Neural cell (in vitro differentiated cells): ENCODE measurements around the gene ZSCAN32. TPM values are rescaled to one million over a fixed set of nuclear protein-coding genes. Genes with fewer than 3 reads are reported as not detected.

ENCODE experiments used
- H2AFZ ChIP-seq: fragments of 200-600, 300-800 bp; sonication (generic), shearing (Covaris generic); 2 replicates; pipeline ENCODE4 v1.6.0; 2014; ENCODE audit warnings: low read depth, mild to moderate bottlenecking, antibody characterized with exemption, low read length, moderate library complexity
- H3F3A ChIP-seq: fragments of 200-600 bp; shearing (Covaris generic); 2 replicates; pipeline ENCODE4 v1.6.1; 2016; ENCODE audit warnings: mild to moderate bottlenecking, moderate library complexity, mixed read lengths, antibody characterized with exemption, low read length; ENCODE audit not compliant: insufficient read depth, poor library complexity, severe bottlenecking
- H3K27ac ChIP-seq: fragments of 200-600, 300-800 bp; sonication (generic), shearing (Covaris generic); 2 replicates; pipeline ENCODE4 v1.5.1; 2014; ENCODE audit warnings: mild to moderate bottlenecking, low read length, moderate library complexity
- H3K27me3 ChIP-seq: fragments of 300-800, 200-600 bp; sonication (generic), shearing (Covaris generic); 2 replicates; pipeline ENCODE4 v1.6.0; 2014; ENCODE audit warnings: mild to moderate bottlenecking, low read depth, low read length, moderate library complexity; ENCODE audit not compliant: insufficient read depth
- H3K36me3 ChIP-seq: fragments of 300-800, 200-600 bp; sonication (generic), shearing (Covaris generic); 2 replicates; pipeline ENCODE4 v1.5.1; 2014; ENCODE audit warnings: mild to moderate bottlenecking, antibody characterized with exemption, low read length, moderate library complexity; ENCODE audit not compliant: insufficient read depth
- H3K4me2 ChIP-seq: fragments of 300-800, 200-600 bp; sonication (generic), shearing (Covaris generic); 2 replicates; pipeline ENCODE4 v1.6.0; 2014; ENCODE audit warnings: mild to moderate bottlenecking, low read length
- H3K4me3 ChIP-seq: fragments of 300-800, 200-600 bp; sonication (generic), shearing (Covaris generic); 2 replicates; pipeline ENCODE4 v1.5.1; 2014; ENCODE audit warnings: mild to moderate bottlenecking, low read length, moderate library complexity
- H3K79me2 ChIP-seq: fragments of 200-600 bp; shearing (Covaris generic); replicated peaks from 2 replicates; pipeline ENCODE4 v1.6.0; 2014; ENCODE audit warnings: mild to moderate bottlenecking, low read length, moderate library complexity; ENCODE audit not compliant: insufficient read depth
- H3K9ac ChIP-seq: fragments of 300-800, 200-600 bp; sonication (generic), shearing (Covaris generic); 2 replicates; pipeline ENCODE4 v1.6.1; 2016; ENCODE audit warnings: mild to moderate bottlenecking, low read length, mixed read lengths
- H3K9me2 ChIP-seq: fragments of 200-600 bp; shearing (Covaris generic); 2 replicates; pipeline ENCODE4 v1.6.1; 2016; ENCODE audit warnings: mild to moderate bottlenecking, low read length, mixed read lengths; ENCODE audit not compliant: insufficient read depth
- H3K9me3 ChIP-seq: fragments of 200-600, 300-800 bp; sonication (generic), shearing (Covaris generic); 2 replicates; pipeline ENCODE4 v1.6.1; 2016; ENCODE audit warnings: mild to moderate bottlenecking, mixed run types, low read length, moderate library complexity, mixed read lengths
- H4K20me1 ChIP-seq: fragments of 200-600 bp; shearing (Covaris generic); 2 replicates; pipeline ENCODE4 v1.6.1; 2016; ENCODE audit warnings: mild to moderate bottlenecking, mixed run types; ENCODE audit not compliant: insufficient read depth
- CTCF ChIP-seq: fragments of 450-650 bp; IDR thresholded peaks from 2 replicates; pipeline ENCODE4 v1.5.1; 2014; ENCODE audit warnings: antibody characterized with exemption, mild to moderate bottlenecking, moderate library complexity; ENCODE audit not compliant: poor library complexity, severe bottlenecking
- EP300 ChIP-seq: fragments of 450-650 bp; conservative IDR thresholded peaks from 2 replicates; pipeline ENCODE4 v1.6.1; 2014; ENCODE audit warnings: antibody characterized with exemption, mild to moderate bottlenecking, moderate library complexity; ENCODE audit not compliant: poor library complexity, severe bottlenecking
- EZH2 ChIP-seq: fragments of 200-600, 300-800 bp; shearing (Covaris generic), sonication (generic); IDR thresholded peaks from 2 replicates; pipeline ENCODE4 v1.6.1; 2014; ENCODE audit warnings: antibody characterized with exemption, low read length, borderline replicate concordance, mild to moderate bottlenecking; ENCODE audit not compliant: insufficient read depth, poor library complexity, severe bottlenecking
- MXI1 ChIP-seq: fragments of 450-650 bp; conservative IDR thresholded peaks from 2 replicates; pipeline ENCODE4 v1.6.1; 2014; ENCODE audit warnings: antibody characterized with exemption, mild to moderate bottlenecking; ENCODE audit not compliant: poor library complexity, severe bottlenecking
- POLR2AphosphoS5 ChIP-seq: IDR thresholded peaks from 2 replicates; pipeline ENCODE4 v1.6.1; 2012
- RAD21 ChIP-seq: fragments of 450-650 bp; conservative IDR thresholded peaks from 2 replicates; pipeline ENCODE4 v1.6.1; 2014; ENCODE audit warnings: antibody characterized with exemption, mild to moderate bottlenecking, moderate library complexity
- REST ChIP-seq: IDR thresholded peaks from 2 replicates; pipeline ENCODE4 v1.6.1; 2012; ENCODE audit warnings: borderline replicate concordance
- SMC3 ChIP-seq: fragments of 450-650 bp; conservative IDR thresholded peaks from 2 replicates; pipeline ENCODE4 v1.6.1; 2014; ENCODE audit warnings: antibody characterized with exemption, mild to moderate bottlenecking, moderate library complexity; ENCODE audit not compliant: poor library complexity
- TAF1 ChIP-seq: IDR thresholded peaks from 2 replicates; pipeline ENCODE4 v1.6.1; 2012; ENCODE audit warnings: low read depth
- polyA minus RNA-seq: library from RNA; depleted of rRNA, polyadenylated mRNA; stranded (reverse); fragments of >200 nt; gene quantifications from 2 replicates; pipeline ENCODE4 v1.2.3, GENCODE V29; 2014
- polyA plus RNA-seq: library from polyadenylated mRNA; depleted of rRNA; stranded (reverse); fragments of >200 nt; gene quantifications from 2 replicates; pipeline ENCODE4 v1.2.3, GENCODE V29; 2014

ZSCAN32 gene
- polyA plus RNA-seq, result 22.0 and 28.4 TPM in 2 replicates
- 19.2 and 19.4 TPM in 2 replicates for polyA minus RNA-seq

GRCh38 chr16:3400779-3401688 is at the start of gene ZSCAN32, which contains the start of gene ZNF174:
Gene ZSCAN32, minus strand, starts transcription at chr16:3401004. Its CDS starts 3,447 bp downstream, at chr16:3397557.
Gene ZNF174, plus strand, starts transcription at chr16:3401215. Its CDS starts 790 bp downstream, at chr16:3402005.
- H3F3A ChIP-seq, result no peaks in the 10 kb centered on the region
- H3K79me2 ChIP-seq, result peaks cover 22% of the 10 kb centered on the region
- peak within 1 kb of the TSS; percentile 88 for H3K4me2 ChIP-seq
- H3K27ac ChIP-seq, result peak within 1 kb of the TSS; percentile 55
- H3K9me3 ChIP-seq, result no peaks in the 10 kb centered on the region
- peaks cover 13% of the 10 kb centered on the region for H3K36me3 ChIP-seq
- no peaks in the 10 kb centered on the region for H4K20me1 ChIP-seq
- no peaks in the 10 kb centered on the region for H3K9me2 ChIP-seq
- peak within 1 kb of the TSS; percentile 70 for H3K9ac ChIP-seq
- H2AFZ ChIP-seq, result peak within 1 kb of the TSS; percentile 46
- H3K27me3 ChIP-seq, result no peaks in the 10 kb centered on the region
- H3K4me3 ChIP-seq, result peak within 1 kb of the TSS; percentile 87
- TF ChIP-seq SMC3 (peak; percentile 52), EP300 (peak; percentile 67), EZH2 (no peak), MXI1 (peak; percentile 83), POLR2AphosphoS5 (peak; percentile 81), RAD21 (peak; percentile 44), TAF1 (peak; percentile 97), REST (peak; percentile 77), CTCF (peak; percentile 33)

GRCh38 chr16:3444032-3444388 is 43.2 kb upstream of the ZSCAN32 start:
- Histone ChIP-seq H3K4me3 (peak overlapping the region; percentile 71), H3K9ac (peak overlapping the region; percentile 74), H3K9me2 (no peaks in the 10 kb centered on the region), H3K27me3 (no peaks in the 10 kb centered on the region), H3K27ac (peak overlapping the region; percentile 75), H3K79me2 (peaks cover 10% of the 10 kb centered on the region), H2AFZ (peak overlapping the region; percentile 46), H3K9me3 (no peaks in the 10 kb centered on the region), H3K36me3 (no peaks in the 10 kb centered on the region), H3F3A (no peaks in the 10 kb centered on the region), H3K4me2 (no peak overlapping the region), H4K20me1 (no peaks in the 10 kb centered on the region)
- TF ChIP-seq POLR2AphosphoS5 (no peak), MXI1 (no peak)
